Skin of body (tissue), 2 donors: ENCODE data around the gene GALNT7. TPM values are rescaled to one million over a fixed set of nuclear protein-coding genes. Genes with fewer than 3 reads are reported as not detected.
A peak's percentile ranks its signal among the peaks of the same experiment; 100 is the strongest.
"Not testable (repeated sequence)": the region's sequence is repeated elsewhere in the genome, so short reads cannot be mapped to it uniquely, and the experiment has no call there.

Experiments
- DNase-seq: peaks from one replicate; lab custom pipeline; 2025; lab: John Stamatoyannopoulos, UW
- total RNA-seq: library from RNA; depleted of rRNA; stranded (reverse); fragments of >200 nt; gene quantifications from one replicate; pipeline ENCODE4 v1.2.3, GENCODE V29; 2014

GALNT7 gene
- total RNA-seq, 1 donor from 2014 or later: 18.5 TPM

DNA sequence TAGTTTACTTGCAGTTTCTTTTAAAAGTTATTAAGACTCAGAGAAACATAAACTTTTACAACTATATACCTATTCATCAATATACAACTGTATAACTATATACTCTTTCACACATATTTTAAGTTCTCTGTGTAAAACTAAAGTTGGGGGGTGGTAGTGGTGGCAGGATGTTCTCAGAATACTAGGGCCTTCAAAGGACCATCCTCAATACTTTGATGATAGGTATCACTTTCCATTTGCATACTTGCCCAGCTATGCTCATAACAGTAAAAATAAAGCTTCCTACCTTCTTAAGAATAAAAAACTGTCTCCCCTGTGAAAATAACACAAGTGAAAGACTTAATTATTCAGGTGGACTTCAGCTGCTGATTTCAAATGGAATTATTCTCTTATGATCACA, 2.9 kb upstream of the GALNT7 start:
- DNase-seq: no peak

- DNase-seq: no peak
Measured at GRCh38 chr4:173166491-173166890, 2.1 kb upstream of the GALNT7 start.

DNA sequence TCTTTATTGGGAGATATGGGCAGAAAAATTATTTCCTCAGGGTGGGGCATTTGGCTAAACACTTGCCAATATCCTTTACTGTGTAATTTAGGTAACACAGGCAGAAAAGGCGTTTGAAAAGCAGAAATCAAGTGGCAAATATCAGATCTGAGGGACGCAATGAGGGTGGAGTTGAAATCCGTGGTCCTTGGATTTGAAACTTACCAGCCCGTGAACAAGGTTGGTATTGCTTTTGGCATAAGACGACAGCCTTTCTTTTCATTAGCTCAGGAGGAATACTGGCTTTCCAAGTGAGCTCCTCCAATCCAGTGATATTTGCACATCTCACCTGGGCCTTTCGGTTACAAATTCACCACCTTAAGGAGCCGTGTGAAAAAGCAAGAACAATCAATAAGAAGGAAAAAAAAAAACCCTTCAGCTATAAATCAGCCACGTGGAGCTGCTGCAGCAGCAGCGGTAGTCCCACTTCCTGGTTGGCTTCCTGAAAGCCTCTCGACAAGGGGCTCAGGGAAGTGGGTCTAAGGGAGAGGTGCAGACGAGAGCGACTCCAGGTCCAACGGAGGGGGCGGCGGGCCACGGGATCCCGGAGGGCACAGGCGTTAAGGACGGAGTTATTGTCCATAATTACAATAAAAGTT, 734 bp upstream of the GALNT7 start:
- DNase-seq: peak; percentile 48

GRCh38 chr4:173169178-173169427, 492 bp downstream of the GALNT7 start:
- DNase-seq: no peak

- DNase-seq: peak; percentile 54
Measured at GRCh38 chr4:173169428-173170181, 994 bp downstream of the GALNT7 start.

DNA sequence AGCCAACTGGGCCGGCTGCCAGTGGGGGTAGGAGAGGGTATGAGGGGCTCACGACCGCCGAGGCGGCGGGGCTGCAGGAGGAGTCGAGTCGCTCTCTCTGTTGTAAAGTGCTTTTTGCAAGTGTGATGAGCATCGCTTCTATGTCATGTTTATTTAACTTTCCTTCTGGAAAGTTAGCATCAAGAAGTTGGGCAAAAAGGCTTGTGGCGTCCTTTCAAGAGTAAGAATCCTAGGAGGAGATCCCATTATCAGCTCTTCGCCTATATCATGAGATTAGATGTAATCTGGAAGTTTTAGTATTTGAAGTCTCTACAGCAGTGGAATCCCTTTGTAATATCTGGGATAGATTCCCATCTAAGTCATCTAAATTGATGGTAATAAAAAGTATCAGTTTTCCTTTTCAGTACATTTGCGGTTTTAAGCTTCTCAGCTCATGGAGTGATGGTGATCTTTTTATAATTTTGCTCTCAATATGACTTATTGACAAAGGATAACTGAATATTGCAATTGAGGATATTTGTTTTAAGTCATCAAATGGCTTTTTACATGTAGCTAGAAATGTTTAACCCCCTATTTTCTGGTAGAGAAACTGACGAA, 1.7 kb downstream of the GALNT7 start:
- no peak for DNase-seq

DNA sequence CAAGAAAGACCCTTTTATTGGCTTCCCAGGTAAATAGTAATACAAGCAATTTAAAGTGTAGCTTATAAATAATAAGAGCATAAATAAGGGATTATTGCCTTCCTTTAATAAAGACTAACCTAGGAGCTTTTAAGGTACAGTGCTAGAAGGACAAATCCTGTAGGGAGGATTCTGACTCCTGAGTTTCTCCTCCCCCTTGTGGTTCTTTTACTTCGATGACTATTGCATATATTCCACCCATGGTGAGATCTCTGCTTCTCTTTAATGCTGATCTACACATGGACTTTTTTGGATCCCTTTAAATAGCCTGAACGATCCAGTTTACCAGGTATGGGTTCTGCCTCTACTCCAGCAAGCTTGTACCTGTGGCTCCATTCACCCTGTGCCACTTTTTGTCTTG, 2.5 kb downstream of the GALNT7 start:
- no peak for DNase-seq

GRCh38 chr4:173171987-173172386, 3.4 kb downstream of the GALNT7 start:
- no peak for DNase-seq

DNA sequence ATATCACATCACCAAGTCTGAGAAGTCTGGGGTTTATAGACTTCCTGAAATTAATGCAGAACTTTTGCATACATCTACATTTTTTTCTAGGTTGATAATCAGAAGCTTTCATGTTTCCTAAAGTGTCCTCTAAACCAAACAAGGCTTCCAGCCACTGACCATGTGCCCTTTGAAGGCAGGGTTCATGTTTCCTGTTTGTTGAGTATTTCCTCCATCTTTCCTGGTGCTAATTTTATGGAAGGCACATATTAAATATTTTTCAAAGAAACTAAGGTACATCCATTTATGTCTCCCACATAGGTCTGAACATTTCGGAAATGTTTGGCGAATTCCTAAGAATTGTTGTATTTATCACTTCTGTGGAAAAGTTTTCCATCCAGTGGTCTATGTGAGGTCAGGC, 5.6 kb downstream of the GALNT7 start:
- DNase-seq: no peak

- no peak for DNase-seq
Measured at GRCh38 chr4:173174594-173175012, 6.0 kb downstream of the GALNT7 start.

DNA sequence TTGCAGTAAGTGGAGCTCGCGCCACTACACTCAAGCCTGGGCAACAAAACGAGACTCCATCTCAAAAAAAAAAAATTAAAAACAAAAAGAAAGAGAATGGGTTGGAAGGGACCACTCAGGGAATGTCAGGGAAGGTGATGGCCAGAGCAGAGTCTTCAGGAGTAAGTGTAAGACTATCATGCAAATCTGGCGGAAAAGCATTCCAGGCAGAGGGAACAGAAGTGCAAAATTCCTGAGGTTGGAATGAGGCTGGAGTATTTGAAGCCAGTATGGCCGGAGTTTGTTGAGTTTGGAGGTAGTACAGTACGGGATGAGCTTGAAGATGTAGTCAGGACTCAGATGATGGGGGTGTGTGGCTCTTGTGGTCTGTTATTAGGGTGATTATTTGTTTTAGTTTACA, 7.4 kb downstream of the GALNT7 start:
- no peak for DNase-seq

- DNase-seq: no peak
Measured at GRCh38 chr4:173177232-173177631, 8.6 kb downstream of the GALNT7 start.

GRCh38 chr4:173178144-173178543, 9.5 kb downstream of the GALNT7 start:
- DNase-seq: no peak

DNA sequence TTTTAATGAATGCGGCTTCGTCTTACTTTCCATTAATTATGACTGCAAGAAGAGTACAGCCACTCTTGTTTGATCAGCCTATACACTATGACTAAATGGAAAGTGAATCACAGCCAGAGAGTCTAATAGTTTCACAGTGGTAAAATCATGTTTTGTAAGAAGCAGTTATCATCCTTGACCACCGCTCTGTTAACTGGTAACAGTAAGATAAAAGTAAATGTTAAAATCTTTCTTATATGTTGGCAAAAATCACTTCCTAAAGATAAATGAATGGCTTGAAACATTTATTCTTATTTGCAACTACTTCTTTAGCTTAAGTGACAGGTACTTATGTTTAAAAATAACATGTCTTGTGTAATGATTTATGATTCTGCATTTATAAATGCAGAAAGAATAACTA, 13.2 kb downstream of the GALNT7 start:
- no peak for DNase-seq

- no peak for DNase-seq
Measured at GRCh38 chr4:173182403-173182802, 13.8 kb downstream of the GALNT7 start.

GRCh38 chr4:173183659-173184247, 15.1 kb downstream of the GALNT7 start:
- not testable (repeated sequence) for DNase-seq

DNA sequence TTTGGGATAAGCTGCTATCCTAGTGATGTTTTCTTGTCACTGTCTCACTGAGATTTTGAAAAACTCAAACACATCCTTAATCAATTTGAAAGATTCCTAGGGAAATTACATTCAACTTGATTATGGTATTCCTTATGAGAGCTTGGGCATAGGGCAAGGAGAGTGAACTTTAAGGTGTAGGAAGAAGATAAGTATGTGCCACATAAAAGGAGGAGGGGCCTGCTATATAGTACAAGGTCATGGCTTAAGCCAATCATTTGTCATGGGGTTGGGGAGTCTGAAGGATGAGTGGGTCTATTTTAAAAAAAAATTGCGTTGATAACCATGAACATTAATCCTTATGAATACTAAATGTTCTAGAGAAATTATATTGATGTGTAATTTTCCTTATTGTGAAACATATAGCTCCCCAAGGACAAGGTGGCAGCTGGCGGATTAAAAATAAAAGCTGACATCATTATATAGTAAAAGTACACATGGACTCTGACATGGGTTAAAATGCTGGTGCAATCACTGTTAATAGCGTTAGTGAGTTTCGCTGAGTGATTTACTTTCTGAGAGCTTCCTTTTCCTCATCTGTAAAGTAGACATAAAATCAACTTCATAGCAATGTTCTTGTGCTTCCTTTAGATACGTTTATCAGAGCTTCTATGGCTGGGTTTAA, 17.4 kb downstream of the GALNT7 start:
- no peak for DNase-seq

DNA sequence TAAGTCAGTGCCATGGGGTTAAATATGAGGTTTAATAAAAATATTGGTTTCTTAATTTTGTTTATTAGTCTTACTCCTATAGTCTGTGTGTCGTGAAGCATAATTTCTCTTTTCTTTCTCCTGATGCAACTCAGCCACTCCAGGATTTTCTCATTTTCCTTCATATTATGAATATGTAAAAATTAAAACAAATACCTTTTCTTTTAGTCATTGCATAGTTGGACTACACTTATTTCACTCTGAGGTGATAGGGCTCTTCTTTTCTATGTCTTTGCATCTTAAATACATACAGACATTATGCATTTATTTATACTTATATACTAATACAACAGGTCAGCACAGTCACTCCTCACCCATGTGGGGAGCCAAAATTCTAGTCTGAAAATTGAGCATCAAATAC, 19.1 kb downstream of the GALNT7 start:
- DNase-seq: no peak

GRCh38 chr4:173188648-173189047, 20.0 kb downstream of the GALNT7 start:
- DNase-seq: no peak

DNA sequence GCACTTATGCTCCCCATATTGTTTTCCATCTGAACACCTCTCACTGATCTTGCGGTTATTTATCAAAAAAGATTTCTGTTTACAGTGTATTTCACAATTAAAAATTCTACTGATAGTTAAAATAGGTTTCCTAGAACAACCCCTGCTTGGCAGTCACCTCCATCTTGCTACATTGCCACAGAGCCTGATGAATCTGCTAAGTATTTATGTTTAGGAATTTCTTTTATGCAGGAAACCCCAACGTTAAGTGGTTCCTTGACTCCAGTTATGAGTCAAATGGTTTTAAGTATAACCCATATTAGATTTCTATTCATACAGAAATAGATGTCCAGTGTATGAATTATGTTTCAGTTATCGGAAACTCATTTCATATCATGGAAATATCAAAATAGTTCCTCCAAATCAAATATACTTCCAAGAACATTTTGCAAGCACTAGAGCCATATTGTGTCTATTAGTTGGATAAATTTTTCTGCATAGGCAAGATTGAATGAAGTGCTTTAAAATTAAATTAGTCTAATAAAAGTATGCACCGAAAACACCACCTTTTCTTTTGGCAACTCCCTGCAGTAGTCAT, 20.6 kb downstream of the GALNT7 start:
- no peak for DNase-seq

GRCh38 chr4:173191623-173192041, 23.0 kb downstream of the GALNT7 start:
- no peak for DNase-seq
